Calu3 (cell line): ENCODE measurements around the gene SV2C. TPM values are rescaled to one million over a fixed set of nuclear protein-coding genes. Genes with fewer than 3 reads are reported as not detected.

Experiments used
- BruUV-seq: library from RNA; stranded (reverse); fragments of 400-500 nt; replicated peaks from 2 replicates; lab custom pipeline; 2021; lab: Mats Ljungman, UMichigan
- CTCF ChIA-PET: fragments of 300-600 bp; sonication (Branson Sonifier 250); formaldehyde crosslinking; loops from one replicate; lab custom pipeline; 2022; ENCODE audit warnings: antibody characterized with exemption; lab: Charles Lee
- DNase-seq: peaks from one replicate; pipeline ENCODE4 v3.0.0; 2022
- H3K27ac Mint-ChIP-seq: one replicate; pipeline ENCODE4 v1.8.0; 2022; ENCODE audit warnings: mixed read lengths; ENCODE audit not compliant: unreplicated experiment
- H3K27me3 Mint-ChIP-seq: one replicate; pipeline ENCODE4 v1.8.0; 2022; ENCODE audit warnings: mixed read lengths; ENCODE audit not compliant: unreplicated experiment
- H3K36me3 Mint-ChIP-seq: one replicate; pipeline ENCODE4 v1.8.0; 2022; ENCODE audit warnings: mild to moderate bottlenecking, moderate library complexity, mixed read lengths; ENCODE audit not compliant: insufficient read depth, unreplicated experiment
- H3K4me1 Mint-ChIP-seq: one replicate; pipeline ENCODE4 v1.8.0; 2022; ENCODE audit warnings: mild to moderate bottlenecking, low read depth, mixed read lengths; ENCODE audit not compliant: unreplicated experiment
- H3K4me3 Mint-ChIP-seq: one replicate; pipeline ENCODE4 v1.8.0; 2022; ENCODE audit warnings: mild to moderate bottlenecking, low read depth, moderate library complexity, mixed read lengths; ENCODE audit not compliant: unreplicated experiment
- H3K9me3 Mint-ChIP-seq: one replicate; pipeline ENCODE4 v1.8.0; 2022; ENCODE audit warnings: low read depth, mixed read lengths; ENCODE audit not compliant: unreplicated experiment
- intact Hi-C: fragments of 100-400 bp; cut with micrococcal nuclease; formaldehyde crosslinking; loops from one replicate; pipeline ENCODE4 v1.10.0; 2022; ENCODE audit not compliant: unreplicated experiment
- total RNA-seq: library from RNA; stranded (reverse); gene quantifications from 2 replicates; pipeline ENCODE4 v1.2.3, GENCODE V29; 2022
- TF ChIP-seq, protein P1 (sequence below): fragments of 200-600 bp; IDR thresholded peaks from one replicate; pipeline ENCODE4 v1.8.0; 2022; ENCODE audit warnings: antibody characterized with exemption; ENCODE audit not compliant: unreplicated experiment

The SV2C gene
- total RNA-seq, 1 experiment from 2014 or later, result 0.90 TPM

- Mint-ChIP-seq H3K27ac (no peak overlapping the region), H3K27me3 (no peaks in the 10 kb centered on the region), H3K36me3 (no peaks in the 10 kb centered on the region), H3K4me3 (no peak overlapping the region), H3K4me1 (no peaks in the 10 kb centered on the region), H3K9me3 (peaks cover 2% of the 10 kb centered on the region)
- intact Hi-C loops, result loop anchor here (5.0 kb wide), 2 partner anchors 78 to 442 kb away; no protein-coding TSS in a partner anchor
- no peak for DNase-seq
- TF ChIP-seq, protein P1, sequence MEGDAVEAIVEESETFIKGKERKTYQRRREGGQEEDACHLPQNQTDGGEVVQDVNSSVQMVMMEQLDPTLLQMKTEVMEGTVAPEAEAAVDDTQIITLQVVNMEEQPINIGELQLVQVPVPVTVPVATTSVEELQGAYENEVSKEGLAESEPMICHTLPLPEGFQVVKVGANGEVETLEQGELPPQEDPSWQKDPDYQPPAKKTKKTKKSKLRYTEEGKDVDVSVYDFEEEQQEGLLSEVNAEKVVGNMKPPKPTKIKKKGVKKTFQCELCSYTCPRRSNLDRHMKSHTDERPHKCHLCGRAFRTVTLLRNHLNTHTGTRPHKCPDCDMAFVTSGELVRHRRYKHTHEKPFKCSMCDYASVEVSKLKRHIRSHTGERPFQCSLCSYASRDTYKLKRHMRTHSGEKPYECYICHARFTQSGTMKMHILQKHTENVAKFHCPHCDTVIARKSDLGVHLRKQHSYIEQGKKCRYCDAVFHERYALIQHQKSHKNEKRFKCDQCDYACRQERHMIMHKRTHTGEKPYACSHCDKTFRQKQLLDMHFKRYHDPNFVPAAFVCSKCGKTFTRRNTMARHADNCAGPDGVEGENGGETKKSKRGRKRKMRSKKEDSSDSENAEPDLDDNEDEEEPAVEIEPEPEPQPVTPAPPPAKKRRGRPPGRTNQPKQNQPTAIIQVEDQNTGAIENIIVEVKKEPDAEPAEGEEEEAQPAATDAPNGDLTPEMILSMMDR, result no peak
- CTCF ChIA-PET, result no interaction called here
- no TSS peak for BruUV-seq
Observed at GRCh38 chr5:76178913-76179312, 95.7 kb downstream of the SV2C start.

- no peak overlapping the region for H3K4me3 Mint-ChIP-seq
- no peaks in the 10 kb centered on the region for H3K27me3 Mint-ChIP-seq
- CTCF ChIA-PET, result interaction anchor here (1.2 kb wide), 1 partner anchor 20 kb away, joined by 3 read pairs; no protein-coding TSS in a partner anchor
- intact Hi-C loops, result no loop called here
- no peaks in the 10 kb centered on the region for H3K4me1 Mint-ChIP-seq
- H3K36me3 Mint-ChIP-seq, result no peaks in the 10 kb centered on the region
- TF ChIP-seq, protein P1, result no peak
- H3K9me3 Mint-ChIP-seq, result peaks cover 2% of the 10 kb centered on the region
- no peak for DNase-seq
- H3K27ac Mint-ChIP-seq, result no peak overlapping the region
- BruUV-seq, result no TSS peak
Observed at GRCh38 chr5:76180814-76181805, 97.9 kb downstream of the SV2C start.

GRCh38 chr5:76187386-76187785 lies 104.2 kb downstream of the SV2C start:
- peaks cover 20% of the 10 kb centered on the region for H3K27me3 Mint-ChIP-seq
- no peaks in the 10 kb centered on the region for H3K36me3 Mint-ChIP-seq
- CTCF ChIA-PET, result no interaction called here
- H3K27ac Mint-ChIP-seq, result no peak overlapping the region
- no peak for DNase-seq
- intact Hi-C loops, result no loop called here
- TF ChIP-seq, protein P1, result no peak
- no TSS peak for BruUV-seq
- no peak overlapping the region for H3K4me3 Mint-ChIP-seq
- no peaks in the 10 kb centered on the region for H3K4me1 Mint-ChIP-seq
- peaks cover 2% of the 10 kb centered on the region for H3K9me3 Mint-ChIP-seq

- no peaks in the 10 kb centered on the region for H3K9me3 Mint-ChIP-seq
- no peak overlapping the region for H3K4me3 Mint-ChIP-seq
- intact Hi-C loops, result no loop called here
- CTCF ChIA-PET, result interaction anchor here (2.5 kb wide), 1 partner anchor 15 kb away, joined by 6 read pairs; no protein-coding TSS in a partner anchor
- peaks cover 30% of the 10 kb centered on the region for H3K27me3 Mint-ChIP-seq
- no peaks in the 10 kb centered on the region for H3K36me3 Mint-ChIP-seq
- no peaks in the 10 kb centered on the region for H3K4me1 Mint-ChIP-seq
- no peak for DNase-seq
- TF ChIP-seq, protein P1, result no peak
- BruUV-seq, result no TSS peak
- no peak overlapping the region for H3K27ac Mint-ChIP-seq
Observed at GRCh38 chr5:76190356-76190755, 107.2 kb downstream of the SV2C start.
